A549 (cell line): Measurements from ENCODE around the gene MPRIP. TPM values are rescaled to one million over a fixed set of nuclear protein-coding genes. Genes with fewer than 3 reads are reported as not detected.
"Not testable (repeated sequence)": the region's sequence is repeated elsewhere in the genome, so short reads cannot be mapped to it uniquely, and the experiment has no call there.

Source experiments
- ATAC-seq, 2 experiments: fragments of 200-7000 bp in 1 of 2; fragments of >200 bp in 1 of 2; cut with Nextera tagmentation in 1 of 2; cut with Tn5 transposase in 1 of 2; 3 replicates each; pipeline versions ENCODE4 v1.8.0 to v1.9.1; 2018 to 2020; ENCODE audit warnings: mild to moderate bottlenecking in 1 of 2, moderate library complexity in 1 of 2
- CTCF ChIA-PET: fragments of 300-600 bp; sonication (Branson Sonifier 250); formaldehyde crosslinking; extraction: SDS; loops from one replicate; lab custom pipeline; 2021; ENCODE audit warnings: antibody characterized with exemption, inconsistent platforms; lab: Yijun Ruan, JAX
- POLR2A ChIA-PET: fragments of 350-600 bp; formaldehyde crosslinking; extraction: SDS; loops from one replicate; lab custom pipeline; 2021; ENCODE audit warnings: antibody characterized with exemption, inconsistent platforms; lab: Yijun Ruan, JAX
- DNase-seq, 2 experiments: peaks; one replicate each; pipeline versions ENCODE4 v3.0.0 to v3.0.0-alpha.2; 2011 to 2016; ENCODE audit warnings: low read depth in 1 of 2, low spot score in 1 of 2
- FAIRE-seq: peaks from 2 replicates; lab custom pipeline; 2011; peaks lifted over from hg19 to GRCh38; lab: Jason Lieb, UNC
- H3K27ac ChIP-seq, 2 experiments: fragments of >200 bp; sonication (Bioruptor Twin); formaldehyde crosslinking; 3 replicates each; pipeline ENCODE4 v1.5.1; 2016 to 2017
- H3K4me1 ChIP-seq: fragments of >200 bp; sonication (Bioruptor Twin); formaldehyde crosslinking; 3 replicates; pipeline ENCODE4 v1.6.1; 2016
- H3K4me2 ChIP-seq: fragments of >200 bp; sonication (Bioruptor Twin); formaldehyde crosslinking; 3 replicates; pipeline ENCODE4 v1.6.1; 2016
- H3K4me3 ChIP-seq: fragments of >200 bp; sonication (Bioruptor Twin); formaldehyde crosslinking; 3 replicates; pipeline ENCODE4 v1.5.1; 2016
- H3K9me3 ChIP-seq: fragments of >200 bp; sonication (Bioruptor Twin); formaldehyde crosslinking; 3 replicates; pipeline ENCODE4 v1.6.1; 2016
- CBX2 ChIP-seq: fragments of 200-600 bp; sonication (generic); IDR thresholded peaks from 2 replicates; pipeline ENCODE4 v1.6.1; 2016; ENCODE audit warnings: low read depth, mild to moderate bottlenecking, borderline replicate concordance
- CHD4 ChIP-seq: fragments of 200-600 bp; sonication (generic); IDR thresholded peaks from 2 replicates; pipeline ENCODE4 v1.6.1; 2016; ENCODE audit warnings: antibody characterized with exemption, mild to moderate bottlenecking, borderline replicate concordance
- EHF ChIP-seq: fragments of 250-450 bp; sonication (Bioruptor Pico); IDR thresholded peaks from 2 replicates; pipeline ENCODE4 v1.5.0; 2020; ENCODE audit warnings: mild to moderate bottlenecking
- ESRRA ChIP-seq: fragments of 150-350 bp; IDR thresholded peaks from 2 replicates; pipeline ENCODE4 v1.6.1; 2014; ENCODE audit warnings: mild to moderate bottlenecking, low read length, borderline replicate concordance
- FOSL2 ChIP-seq, 2 experiments: fragments of 450-650 bp in 1 of 2; fragments of >200 bp in 1 of 2; sonication (Bioruptor Twin) in 1 of 2; formaldehyde crosslinking; IDR thresholded peaks; 2 replicates each; pipeline versions ENCODE4 v1.5.0 to v1.6.1; 2016 to 2020; ENCODE audit warnings: mild to moderate bottlenecking in 1 of 2, moderate library complexity in 1 of 2
- FOXS1 ChIP-seq: fragments of 250-450 bp; sonication (Bioruptor Pico); IDR thresholded peaks from 2 replicates; pipeline ENCODE4 v1.5.0; 2020; ENCODE audit warnings: mild to moderate bottlenecking, moderate library complexity
- GATA3 ChIP-seq: IDR thresholded peaks from 2 replicates; pipeline ENCODE4 v1.6.1; 2012; ENCODE audit warnings: borderline replicate concordance
- MAFK ChIP-seq: fragments of 450-650 bp; IDR thresholded peaks from 2 replicates; pipeline ENCODE4 v1.6.1; 2014; ENCODE audit not compliant: partially characterized antibody
- NPAS2 ChIP-seq: fragments of 250-450 bp; sonication (Bioruptor Pico); IDR thresholded peaks from 2 replicates; pipeline ENCODE4 v1.8.0; 2022; ENCODE audit warnings: mild to moderate bottlenecking, moderate library complexity, borderline replicate concordance
- PHF8 ChIP-seq: fragments of 200-600 bp; sonication (generic); IDR thresholded peaks from 2 replicates; pipeline ENCODE4 v1.6.1; 2016; ENCODE audit warnings: low read depth, mild to moderate bottlenecking, antibody characterized with exemption, moderate library complexity, borderline replicate concordance
- POLR2A ChIP-seq: IDR thresholded peaks from 2 replicates; pipeline ENCODE4 v1.6.1; 2012; ENCODE audit warnings: mild to moderate bottlenecking, low read length
- RARB ChIP-seq: fragments of 250-450 bp; sonication (Bioruptor Pico); IDR thresholded peaks from 2 replicates; pipeline ENCODE4 v1.8.0; 2021; ENCODE audit warnings: mild to moderate bottlenecking, moderate library complexity
- RCOR1 ChIP-seq: fragments of 150-350 bp; IDR thresholded peaks from 2 replicates; pipeline ENCODE4 v1.6.1; 2014; ENCODE audit warnings: antibody characterized with exemption, low read length, low read depth
- TFCP2L1 ChIP-seq: fragments of 250-450 bp; sonication (Bioruptor Pico); IDR thresholded peaks from 2 replicates; pipeline ENCODE4 v1.5.0; 2021; ENCODE audit warnings: mild to moderate bottlenecking
- ZNF302 ChIP-seq: fragments of 250-450 bp; sonication (Bioruptor Pico); IDR thresholded peaks from 2 replicates; pipeline ENCODE4 v1.9.0; 2021; ENCODE audit warnings: inconsistent platforms, mild to moderate bottlenecking, moderate library complexity
- ZSCAN20 ChIP-seq: fragments of 250-450 bp; sonication (Bioruptor Pico); IDR thresholded peaks from 2 replicates; pipeline ENCODE4 v1.8.0; 2022; ENCODE audit warnings: mild to moderate bottlenecking, moderate library complexity
- WGBS: methylation state at CpG from one replicate; pipeline ENCODE4 v1.1.6; 2017; ENCODE audit errors: missing lambda C conversion rate; 5-methylcytosine and 5-hydroxymethylcytosine counted together
- polyA plus RNA-seq, 4 experiments: library from polyadenylated mRNA; depleted of rRNA in 3 of 4; stranded (reverse); fragments of >200 nt; fragmentation: RNase III in 1 of 4; extraction: RNeasy Plus Mini Kit Qiagen cat#74134 plus additional on column Dnase treatment in 1 of 4; gene quantifications; 2 replicates in 3 of 4; 3 replicates in 1 of 4; pipeline ENCODE4 v1.2.3, GENCODE V29; 2011 to 2017
- TF ChIP-seq, protein P1 (sequence below): fragments of 450-650 bp; IDR thresholded peaks from 2 replicates; pipeline ENCODE4 v1.6.1; 2014; ENCODE audit warnings: antibody characterized with exemption
- TF ChIP-seq, protein P2 (sequence below): fragments of 250-450 bp; sonication (Bioruptor Pico); IDR thresholded peaks from 2 replicates; pipeline ENCODE4 v1.5.0; 2020; ENCODE audit warnings: low read depth, mild to moderate bottlenecking, moderate library complexity
- TF ChIP-seq, protein P3 (sequence below): IDR thresholded peaks from 2 replicates; pipeline ENCODE4 v1.6.1; 2012

Gene MPRIP
- polyA plus RNA-seq, 2 of the 4 experiments (the other 2 are of a cell fraction) = 147 to 228 TPM

- DNase-seq (no peak), FAIRE-seq (no peak), ATAC-seq (no peak)
- no peaks in the 10 kb centered on the region for H3K9me3 ChIP-seq
- no peak overlapping the region for H3K4me3 ChIP-seq
- TF ChIP-seq MAFK = no peak
- no peak for TF ChIP-seq FOXS1 (CRISPR knock-in tag)
- TF ChIP-seq, protein P1, sequence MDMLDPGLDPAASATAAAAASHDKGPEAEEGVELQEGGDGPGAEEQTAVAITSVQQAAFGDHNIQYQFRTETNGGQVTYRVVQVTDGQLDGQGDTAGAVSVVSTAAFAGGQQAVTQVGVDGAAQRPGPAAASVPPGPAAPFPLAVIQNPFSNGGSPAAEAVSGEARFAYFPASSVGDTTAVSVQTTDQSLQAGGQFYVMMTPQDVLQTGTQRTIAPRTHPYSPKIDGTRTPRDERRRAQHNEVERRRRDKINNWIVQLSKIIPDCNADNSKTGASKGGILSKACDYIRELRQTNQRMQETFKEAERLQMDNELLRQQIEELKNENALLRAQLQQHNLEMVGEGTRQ = no peak
- TF ChIP-seq FOSL2 (IDR thresholded peaks at IDR 0.05) = no peak
- TF ChIP-seq FOSL2 (CRISPR knock-in tag; IDR thresholded peaks at IDR 0.05) = no peak
- no peak for TF ChIP-seq POLR2A
- no peak for TF ChIP-seq CBX2
- TF ChIP-seq ZSCAN20 (CRISPR knock-in tag) = no peak
- TF ChIP-seq TFCP2L1 (CRISPR knock-in tag) = no peak
- TF ChIP-seq NPAS2 = no peak
- TF ChIP-seq CHD4 = no peak
- ChIA-PET CTCF (interaction anchor here (1.0 to 10.9 kb wide), 2 partner anchors 12 to 17 kb away, joined by 4 to 112 read pairs; no protein-coding TSS in a partner anchor), POLR2A (no interaction called here)
- 88% methylated on average over 3 of the region's 4 CpGs for WGBS
- H3K4me2 ChIP-seq = no peak overlapping the region
- peak overlapping the region; percentile 18 to 88; a peak in 3 of 6 replicates for H3K27ac ChIP-seq
- H3K4me1 ChIP-seq = peaks cover 53% of the 10 kb centered on the region
These were observed 113.8 kb downstream of the MPRIP start for GRCh38 chr17:17156107-17156506.

GRCh38 chr17:17156511-17156910 is 114.3 kb downstream of the MPRIP start:
- peak overlapping the region in 1 of 2 experiments; percentile 30; a peak in 2 of 6 replicates for H3K27ac ChIP-seq
- FAIRE-seq = no peak
- H3K9me3 ChIP-seq = no peaks in the 10 kb centered on the region
- ChIA-PET POLR2A (no interaction called here), CTCF (interaction anchor here (1.4 to 10.9 kb wide), 2 partner anchors 11 to 13 kb away, joined by 5 to 112 read pairs; no protein-coding TSS in a partner anchor)
- DNase-seq = no peak
- no peak overlapping the region for H3K4me2 ChIP-seq
- H3K4me1 ChIP-seq = peaks cover 49% of the 10 kb centered on the region
- no peak for ATAC-seq
- WGBS = 91% methylated on average over 10 of the region's 10 CpGs
- no peak for TF ChIP-seq ESRRA
- TF ChIP-seq GATA3 = no peak
- no peak for TF ChIP-seq PHF8
- no peak for TF ChIP-seq EHF
- no peak for TF ChIP-seq ZNF302 (CRISPR knock-in tag)
- TF ChIP-seq, protein P2, sequence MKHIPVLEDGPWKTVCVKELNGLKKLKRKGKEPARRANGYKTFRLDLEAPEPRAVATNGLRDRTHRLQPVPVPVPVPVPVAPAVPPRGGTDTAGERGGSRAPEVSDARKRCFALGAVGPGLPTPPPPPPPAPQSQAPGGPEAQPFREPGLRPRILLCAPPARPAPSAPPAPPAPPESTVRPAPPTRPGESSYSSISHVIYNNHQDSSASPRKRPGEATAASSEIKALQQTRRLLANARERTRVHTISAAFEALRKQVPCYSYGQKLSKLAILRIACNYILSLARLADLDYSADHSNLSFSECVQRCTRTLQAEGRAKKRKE = no peak
- no peak for TF ChIP-seq RCOR1
- no peak overlapping the region for H3K4me3 ChIP-seq

DNA sequence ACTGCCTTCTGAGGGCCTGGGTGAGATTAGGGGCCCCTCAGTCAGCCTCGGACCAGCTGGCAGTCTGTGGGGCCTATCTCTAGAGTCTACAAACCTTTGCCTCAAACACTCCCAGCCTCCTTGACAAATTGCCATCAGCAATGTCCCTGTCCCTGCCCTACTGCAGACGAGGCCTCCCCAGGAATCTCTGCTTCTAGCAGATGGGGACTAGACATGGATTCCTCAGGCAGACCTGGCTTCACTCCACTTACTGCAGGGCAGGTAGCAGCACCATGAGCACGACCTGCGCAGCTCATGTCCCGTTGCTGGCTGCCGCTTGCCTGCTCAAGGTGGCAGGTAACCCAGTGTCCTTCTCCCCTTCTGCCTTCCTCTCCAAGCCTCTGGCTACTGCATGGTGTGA is 114.8 kb downstream of the MPRIP start:
- CTCF ChIA-PET = interaction anchor here (1.4 to 10.9 kb wide), 2 partner anchors 10 to 13 kb away, joined by 5 to 112 read pairs; no protein-coding TSS in a partner anchor
- no peak overlapping the region for H3K4me3 ChIP-seq
- H3K4me2 ChIP-seq = no peak overlapping the region
- no peak for FAIRE-seq
- TF ChIP-seq RARB (CRISPR knock-in tag) = no peak
- TF ChIP-seq, protein P3, sequence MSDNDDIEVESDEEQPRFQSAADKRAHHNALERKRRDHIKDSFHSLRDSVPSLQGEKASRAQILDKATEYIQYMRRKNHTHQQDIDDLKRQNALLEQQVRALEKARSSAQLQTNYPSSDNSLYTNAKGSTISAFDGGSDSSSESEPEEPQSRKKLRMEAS = no peak
- ATAC-seq = no peak
- peak overlapping the region in 1 of 2 experiments; percentile 30; a peak in 2 of 6 replicates for H3K27ac ChIP-seq
- no peaks in the 10 kb centered on the region for H3K9me3 ChIP-seq
- no peak for DNase-seq
- POLR2A ChIA-PET = no interaction called here
- H3K4me1 ChIP-seq = peaks cover 43% of the 10 kb centered on the region
- WGBS = 91% methylated on average over 6 of the region's 6 CpGs

GRCh38 chr17:17158506-17158905 is 116.2 kb downstream of the MPRIP start:
- H3K4me3 ChIP-seq, POLR2A ChIA-PET, ATAC-seq, DNase-seq, H3K27ac ChIP-seq, H3K9me3 ChIP-seq, H3K4me2 ChIP-seq, FAIRE-seq: not testable (repeated sequence)
- peaks cover 29% of the 10 kb centered on the region for H3K4me1 ChIP-seq
- WGBS = 94% methylated on average over 33 of the region's 33 CpGs
- CTCF ChIA-PET = interaction anchor here (0.6 to 10.9 kb wide), 2 partner anchors 15 to 890 kb away, joined by 3 to 112 read pairs; no protein-coding TSS in a partner anchor
